ENCODE measurements around the gene WDR81. TPM values are rescaled to one million over a fixed set of nuclear protein-coding genes. Genes with fewer than 3 reads are reported as not detected.

The WDR81 gene
- total and polyA plus RNA-seq, 2 experiments from 2014 or later = 9.5 to 23.1 TPM

DNA sequence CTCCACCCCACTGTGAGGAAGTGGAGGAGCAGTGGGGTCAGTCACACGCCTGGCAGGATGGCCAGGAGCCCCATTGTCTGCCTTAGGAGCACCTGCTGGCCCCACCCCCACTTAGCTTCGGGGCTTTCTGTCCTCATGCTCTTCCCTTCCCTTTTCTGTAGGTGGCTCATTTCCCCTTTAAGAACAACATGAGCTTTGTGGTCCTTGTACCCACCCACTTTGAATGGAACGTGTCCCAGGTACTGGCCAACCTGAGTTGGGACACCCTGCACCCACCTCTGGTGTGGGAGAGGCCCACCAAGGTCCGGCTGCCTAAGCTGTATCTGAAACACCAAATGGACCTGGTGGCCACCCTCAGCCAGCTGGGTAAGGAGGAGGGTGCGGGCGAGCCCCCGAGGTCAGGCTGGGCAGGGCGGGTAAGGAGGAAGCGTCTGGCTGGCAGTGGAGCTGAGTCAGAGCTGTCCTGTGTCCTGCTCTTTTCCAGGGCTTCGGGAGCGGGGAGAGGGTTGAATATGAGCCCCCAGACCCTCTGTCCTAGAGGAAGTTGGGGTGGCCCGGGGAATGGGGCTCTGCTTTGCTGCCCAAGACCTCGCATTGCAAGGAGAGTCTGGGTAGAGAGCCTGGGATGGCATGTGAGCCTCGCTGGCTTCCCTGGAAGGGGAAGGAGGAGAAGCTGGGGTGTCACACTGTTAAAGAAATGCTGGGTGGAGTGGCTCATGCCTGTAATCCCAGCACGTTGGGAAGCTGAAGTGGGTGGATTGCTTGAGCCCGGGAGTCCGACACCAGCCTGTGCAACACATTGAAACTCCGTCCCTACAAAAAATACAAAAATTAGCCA is 28.1 kb downstream of the WDR81 start:
- H3K27me3 ChIP-seq = no peaks in the 10 kb centered on the region
- no peaks in the 10 kb centered on the region for H3K4me1 ChIP-seq (ENCODE audit: low read depth)
- H3K4me3 ChIP-seq = no peak overlapping the region
- DNase-seq (ENCODE audit: low read depth in 1 of 2, low spot score in 1 of 2) = no peak
- no peak overlapping the region for H3K27ac ChIP-seq
- TF ChIP-seq, protein P1, sequence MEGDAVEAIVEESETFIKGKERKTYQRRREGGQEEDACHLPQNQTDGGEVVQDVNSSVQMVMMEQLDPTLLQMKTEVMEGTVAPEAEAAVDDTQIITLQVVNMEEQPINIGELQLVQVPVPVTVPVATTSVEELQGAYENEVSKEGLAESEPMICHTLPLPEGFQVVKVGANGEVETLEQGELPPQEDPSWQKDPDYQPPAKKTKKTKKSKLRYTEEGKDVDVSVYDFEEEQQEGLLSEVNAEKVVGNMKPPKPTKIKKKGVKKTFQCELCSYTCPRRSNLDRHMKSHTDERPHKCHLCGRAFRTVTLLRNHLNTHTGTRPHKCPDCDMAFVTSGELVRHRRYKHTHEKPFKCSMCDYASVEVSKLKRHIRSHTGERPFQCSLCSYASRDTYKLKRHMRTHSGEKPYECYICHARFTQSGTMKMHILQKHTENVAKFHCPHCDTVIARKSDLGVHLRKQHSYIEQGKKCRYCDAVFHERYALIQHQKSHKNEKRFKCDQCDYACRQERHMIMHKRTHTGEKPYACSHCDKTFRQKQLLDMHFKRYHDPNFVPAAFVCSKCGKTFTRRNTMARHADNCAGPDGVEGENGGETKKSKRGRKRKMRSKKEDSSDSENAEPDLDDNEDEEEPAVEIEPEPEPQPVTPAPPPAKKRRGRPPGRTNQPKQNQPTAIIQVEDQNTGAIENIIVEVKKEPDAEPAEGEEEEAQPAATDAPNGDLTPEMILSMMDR (IDR thresholded peaks at IDR 0.05; ENCODE audit: low read depth, low read length) = no peak
- H3K36me3 ChIP-seq = no peaks in the 10 kb centered on the region
- no peaks in the 10 kb centered on the region for H3K9me3 ChIP-seq (ENCODE audit: low read depth)

GRCh38 chr17:1753767-1754429 is 29.4 kb downstream of the WDR81 start:
- H3K27me3 ChIP-seq = no peaks in the 10 kb centered on the region
- no peaks in the 10 kb centered on the region for H3K36me3 ChIP-seq
- DNase-seq (ENCODE audit: low read depth in 1 of 2, low spot score in 1 of 2) = no peak
- H3K4me3 ChIP-seq = no peak overlapping the region
- H3K27ac ChIP-seq = no peak overlapping the region
- H3K9me3 ChIP-seq (ENCODE audit: low read depth) = no peaks in the 10 kb centered on the region
- TF ChIP-seq, protein P1 (IDR thresholded peaks at IDR 0.05; ENCODE audit: low read depth, low read length) = no peak
- no peaks in the 10 kb centered on the region for H3K4me1 ChIP-seq (ENCODE audit: low read depth)

- no peaks in the 10 kb centered on the region for H3K27me3 ChIP-seq
- no peaks in the 10 kb centered on the region for H3K4me1 ChIP-seq (ENCODE audit: low read depth)
- no peaks in the 10 kb centered on the region for H3K36me3 ChIP-seq
- TF ChIP-seq, protein P1 (IDR thresholded peaks at IDR 0.05; ENCODE audit: low read depth, low read length) = no peak
- no peak overlapping the region for H3K4me3 ChIP-seq
- H3K27ac ChIP-seq = no peak overlapping the region
- DNase-seq (ENCODE audit: low read depth in 1 of 2, low spot score in 1 of 2) = no peak
- H3K9me3 ChIP-seq (ENCODE audit: low read depth) = no peaks in the 10 kb centered on the region
Measured at GRCh38 chr17:1754430-1755112, 30.1 kb downstream of the WDR81 start.

- DNase-seq (ENCODE audit: low read depth in 1 of 2, low spot score in 1 of 2) = no peak
- TF ChIP-seq, protein P1 (IDR thresholded peaks at IDR 0.05; ENCODE audit: low read depth, low read length) = no peak
- Histone ChIP-seq H3K36me3 (no peaks in the 10 kb centered on the region), H3K4me3 (no peak overlapping the region), H3K9me3 (ENCODE audit: low read depth) (no peaks in the 10 kb centered on the region), H3K27me3 (no peaks in the 10 kb centered on the region), H3K4me1 (ENCODE audit: low read depth) (no peaks in the 10 kb centered on the region), H3K27ac (no peak overlapping the region)
Measured at GRCh38 chr17:1755252-1755826, 30.8 kb downstream of the WDR81 start.

- Histone ChIP-seq H3K9me3 (ENCODE audit: low read depth) (no peaks in the 10 kb centered on the region), H3K4me3 (no peak overlapping the region), H3K4me1 (ENCODE audit: low read depth) (no peaks in the 10 kb centered on the region), H3K27ac (no peak overlapping the region), H3K27me3 (no peaks in the 10 kb centered on the region), H3K36me3 (no peaks in the 10 kb centered on the region)
- no peak for DNase-seq (ENCODE audit: low read depth in 1 of 2, low spot score in 1 of 2)
- TF ChIP-seq, protein P1 (IDR thresholded peaks at IDR 0.05; ENCODE audit: low read depth, low read length) = no peak
Measured at GRCh38 chr17:1755827-1756262, 31.3 kb downstream of the WDR81 start.

Measured in cardiac muscle cell (in vitro differentiated cells and primary cell).